GM18499 (cell line): Measurements from ENCODE around the gene LMOD3.
A peak's percentile ranks its signal among the peaks of the same experiment; 100 is the strongest.

Experiments used
- ATAC-seq: cut with Tn5 transposase; IDR thresholded peaks from one replicate; pipeline ENCODE4 v1.9.1; 2021; ENCODE audit warnings: moderate number of reproducible peaks; ENCODE audit not compliant: insufficient read depth, unreplicated experiment

LMOD3 gene

DNA sequence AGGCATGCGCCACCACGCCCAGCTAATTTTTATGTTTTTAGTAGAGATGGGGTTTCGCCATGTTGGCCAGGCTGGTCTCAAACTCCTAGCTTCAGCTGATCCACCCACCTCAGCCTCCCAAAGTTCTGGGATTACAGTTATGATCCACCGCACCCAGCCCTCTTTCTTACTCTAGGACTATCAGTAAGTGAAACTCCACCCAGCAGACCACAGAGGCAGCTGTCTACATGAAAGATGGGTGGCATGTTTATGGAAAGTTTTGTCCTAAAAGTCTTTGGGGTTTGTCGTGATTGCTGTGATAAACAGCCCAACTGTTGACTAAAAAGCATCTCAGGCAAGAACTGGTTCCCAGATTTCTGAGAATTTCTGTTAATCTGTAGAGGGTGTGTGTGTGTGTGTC, 26.8 kb downstream of the LMOD3 start:
- ATAC-seq, result no peak

DNA sequence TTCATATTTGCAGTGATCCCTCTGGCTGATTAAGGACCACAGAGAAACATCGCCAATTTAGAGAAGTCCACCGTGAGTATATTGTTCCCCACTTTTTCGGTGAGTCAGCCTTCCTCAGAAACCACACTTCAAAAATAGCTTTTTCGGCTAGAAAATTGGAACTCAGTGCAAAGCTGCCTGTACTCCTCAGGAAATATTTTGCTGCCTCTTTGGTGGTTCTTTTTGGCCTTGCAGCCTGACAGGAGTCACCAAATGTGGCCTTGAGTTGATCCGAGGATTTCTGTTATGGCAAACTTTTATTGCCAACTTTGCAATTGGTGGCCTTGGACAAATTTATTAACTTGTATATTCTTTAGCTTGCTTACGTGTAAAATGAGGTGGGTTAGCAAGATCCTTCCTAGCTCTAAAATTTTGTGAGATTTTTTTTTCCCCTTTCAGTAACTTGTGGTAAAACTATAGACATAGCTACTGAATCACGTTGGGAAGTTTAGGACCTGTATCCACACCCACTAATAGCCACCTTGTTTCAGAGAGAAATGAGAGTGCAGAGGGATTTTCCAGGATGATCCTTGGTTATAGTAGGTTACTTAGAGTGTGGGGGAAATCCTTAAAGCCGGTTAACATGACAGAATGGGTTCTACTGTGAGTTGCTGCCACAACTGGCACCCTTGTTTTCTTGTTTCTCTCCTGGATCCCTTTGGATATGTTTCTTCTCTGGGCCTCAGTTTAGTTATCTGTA, 27.8 kb downstream of the LMOD3 start:
- no peak for ATAC-seq

DNA sequence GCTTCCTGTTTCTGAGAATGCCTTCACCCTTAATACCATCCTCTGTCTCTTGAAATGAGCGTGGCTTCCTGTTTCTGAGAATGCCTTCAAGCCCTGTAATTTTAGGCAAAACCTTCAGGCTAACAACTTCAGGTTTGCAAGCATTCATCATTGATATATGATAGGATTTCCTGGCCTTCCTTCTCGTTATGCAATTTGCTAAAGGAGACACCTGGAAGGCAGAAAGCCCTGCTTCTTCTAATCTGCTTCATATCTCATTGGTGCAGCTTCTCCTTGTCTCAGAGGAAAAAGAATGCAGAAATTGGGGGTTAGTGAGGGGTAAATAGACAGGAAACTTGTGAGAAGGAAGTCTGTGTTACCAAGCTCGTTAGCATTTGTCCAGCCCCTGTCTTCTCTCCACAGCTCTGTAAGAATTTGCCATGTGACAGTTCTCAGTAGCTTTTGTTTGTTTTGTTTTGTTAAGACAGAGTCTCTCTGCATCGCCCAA, 30.3 kb downstream of the LMOD3 start:
- peak; percentile 70 for ATAC-seq

DNA sequence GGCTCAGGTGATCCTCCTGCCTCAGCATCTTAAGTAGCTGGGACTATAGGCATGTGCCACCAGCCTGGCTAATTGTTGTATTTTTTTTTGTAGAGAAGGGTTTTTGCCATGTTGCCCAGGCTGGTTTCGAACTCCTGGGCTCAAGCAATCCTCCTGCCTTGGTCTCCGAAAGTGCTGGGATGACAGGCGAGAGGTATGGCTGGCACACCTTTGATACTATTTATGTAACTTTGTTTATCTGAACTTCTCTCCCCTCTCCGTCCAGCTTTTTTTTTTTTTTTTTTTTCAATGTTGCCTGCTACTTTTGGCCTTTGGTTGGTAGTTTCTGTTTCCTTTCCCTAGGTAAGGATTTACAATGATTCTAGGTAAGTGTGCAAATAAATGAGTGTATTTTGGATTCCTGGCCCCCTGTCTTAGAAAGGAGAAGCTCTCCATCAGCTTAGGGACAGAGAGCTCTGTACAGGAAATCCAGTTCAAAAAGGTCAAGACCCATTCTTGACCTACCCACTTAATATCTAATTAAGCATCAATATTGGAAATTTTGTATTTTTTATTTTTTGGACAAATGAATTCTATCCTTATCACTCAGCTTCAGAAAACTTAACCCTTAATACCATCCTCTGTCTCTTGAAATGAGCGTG, 30.9 kb downstream of the LMOD3 start:
- no peak for ATAC-seq

DNA sequence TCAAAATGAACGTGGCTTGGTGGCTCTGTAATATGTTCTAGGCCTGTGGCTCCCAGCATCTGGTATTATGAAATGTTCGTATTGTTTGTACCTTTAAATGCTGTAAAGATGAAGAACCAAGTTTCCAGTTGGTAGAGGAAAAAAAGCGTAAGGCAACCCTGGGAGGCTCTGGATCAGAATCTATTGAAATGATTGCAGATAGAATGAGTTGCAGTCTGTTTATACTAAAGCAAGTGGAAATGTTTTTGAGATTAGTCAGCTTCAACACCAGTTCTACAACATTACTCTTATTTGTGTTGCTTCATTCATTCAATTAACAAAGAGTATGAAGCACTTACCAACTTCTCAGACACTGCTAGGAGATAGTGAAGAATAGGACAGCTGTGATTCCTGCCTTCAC, 32.4 kb downstream of the LMOD3 start:
- no peak for ATAC-seq

DNA sequence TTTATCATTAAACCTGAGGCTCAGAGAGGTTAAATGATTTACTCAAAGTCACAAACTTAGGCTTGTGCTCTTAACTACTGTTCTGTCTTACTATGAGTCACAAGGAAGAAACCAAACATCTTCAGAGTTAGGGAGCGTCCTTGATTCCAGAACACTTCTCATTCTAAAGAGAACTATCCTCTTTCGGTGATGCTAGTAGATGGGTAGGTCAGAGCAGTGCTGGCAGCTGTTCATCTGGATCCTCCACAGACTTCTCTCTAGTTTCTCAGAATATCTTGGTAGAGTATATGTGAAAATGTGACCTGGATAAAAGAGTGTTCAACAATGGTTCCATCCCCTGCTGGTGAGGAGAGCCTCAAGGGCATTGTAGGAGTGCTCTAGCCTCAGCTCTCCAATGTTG, 34.3 kb downstream of the LMOD3 start:
- no peak for ATAC-seq

DNA sequence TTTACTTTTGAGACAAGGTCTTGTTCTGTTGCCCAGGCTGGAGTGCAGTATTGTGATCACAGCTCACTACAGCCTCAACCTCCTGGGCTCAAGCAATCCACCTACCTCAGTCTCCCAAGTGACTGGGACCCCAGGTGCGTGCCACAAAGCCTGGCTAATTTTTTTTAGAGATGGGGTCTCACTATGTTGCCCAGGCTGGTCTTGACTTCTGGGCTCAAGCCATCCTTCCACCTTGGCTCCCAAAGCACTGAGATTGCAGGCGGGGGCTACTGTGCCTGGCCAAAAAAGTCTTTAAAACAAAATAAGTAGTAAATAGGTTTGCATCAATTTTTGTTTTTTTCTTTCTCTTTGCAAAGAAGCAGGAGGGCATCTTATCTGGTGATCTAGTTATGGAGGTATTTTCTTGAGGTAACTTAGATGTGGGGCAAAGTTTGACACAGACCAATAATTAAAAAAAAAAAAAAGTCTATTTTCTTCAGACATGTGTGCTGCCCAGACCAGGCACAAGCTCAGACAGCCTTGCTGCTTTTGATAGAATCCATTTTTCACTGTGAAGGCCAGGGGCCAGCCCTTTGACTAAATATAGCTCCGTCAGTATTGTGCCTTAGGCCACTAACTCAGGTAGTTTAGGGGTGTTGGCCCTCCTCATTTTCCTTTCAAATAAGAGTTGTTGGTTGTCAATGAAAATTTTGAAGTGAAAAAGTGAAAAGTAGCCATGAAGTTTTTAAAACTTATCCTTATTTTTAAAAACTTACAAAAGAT, 35.2 kb downstream of the LMOD3 start:
- no peak for ATAC-seq

DNA sequence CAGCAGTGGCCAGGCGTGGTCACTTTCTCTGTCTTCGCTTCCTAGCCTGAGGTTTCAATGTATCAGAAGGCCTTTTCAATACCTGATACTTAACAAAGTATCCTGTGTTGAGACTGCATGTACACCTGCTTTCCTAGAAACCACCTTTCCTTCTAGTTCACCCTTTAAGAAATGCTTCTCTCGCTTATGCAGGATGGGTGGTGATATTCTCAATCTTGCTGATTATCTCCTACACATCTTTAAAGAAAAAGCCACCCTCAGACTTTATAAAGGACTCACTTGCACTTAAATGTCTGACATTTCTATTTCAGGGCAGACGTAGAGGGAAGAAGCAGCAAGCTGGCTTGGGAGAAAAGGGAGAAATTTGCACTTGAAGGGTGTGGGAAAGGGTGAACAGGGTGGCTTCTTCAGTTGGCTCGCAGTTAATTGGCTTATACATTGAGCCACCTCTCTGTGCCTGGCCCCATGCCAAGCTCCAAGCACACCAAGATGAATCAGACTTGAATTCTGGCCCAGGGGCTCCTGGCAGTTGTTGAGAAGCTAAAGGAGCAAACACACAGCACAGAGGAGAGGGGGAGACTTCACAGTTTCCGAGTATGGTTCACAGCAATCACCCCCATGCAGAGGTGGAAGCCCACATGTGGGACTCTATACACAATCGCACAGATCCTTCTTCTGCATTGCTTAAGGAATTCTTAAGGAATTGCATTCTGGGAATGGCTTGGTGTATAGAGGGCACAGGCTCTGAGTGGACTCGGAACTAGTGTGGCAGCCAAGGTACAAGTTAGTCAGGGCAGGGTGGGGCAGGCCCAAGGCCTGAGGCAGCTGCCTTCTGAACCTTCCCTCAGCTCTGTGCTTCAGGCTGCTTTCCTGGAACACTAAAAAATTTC, 36.3 kb downstream of the LMOD3 start:
- ATAC-seq, result no peak

DNA sequence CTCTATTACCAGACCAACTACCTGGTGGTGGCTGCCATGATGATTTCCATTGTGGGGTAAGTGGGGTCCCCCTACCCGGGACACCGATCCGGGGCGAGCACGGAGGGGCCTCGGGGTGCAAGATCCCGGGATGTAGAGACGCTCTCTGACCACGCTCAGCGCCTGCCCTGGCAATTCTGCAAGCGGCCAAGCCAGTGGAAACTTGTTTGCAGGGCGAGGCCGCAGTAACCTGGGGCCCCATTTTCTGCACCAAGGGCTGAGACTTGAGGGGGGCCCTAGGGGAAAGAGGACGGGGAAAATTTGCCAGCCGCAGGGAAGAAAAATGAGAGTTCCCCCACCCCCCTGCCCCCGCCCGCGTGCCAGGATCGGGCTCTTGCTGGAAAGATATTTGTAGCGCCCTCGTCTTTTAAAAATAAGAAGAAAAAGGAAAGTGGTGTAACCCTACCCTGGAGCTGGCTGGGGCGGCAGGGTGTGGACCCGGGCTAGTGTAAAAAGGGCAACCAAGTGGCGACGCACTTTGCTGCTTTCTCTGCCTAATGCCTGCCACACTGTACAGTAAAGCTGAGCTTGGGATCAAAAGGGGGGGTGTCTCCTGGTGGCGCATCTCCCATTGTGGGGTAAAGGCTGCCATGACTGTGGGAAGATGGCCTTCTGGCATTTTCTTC, 37.1 kb downstream of the LMOD3 start:
- no peak for ATAC-seq

DNA sequence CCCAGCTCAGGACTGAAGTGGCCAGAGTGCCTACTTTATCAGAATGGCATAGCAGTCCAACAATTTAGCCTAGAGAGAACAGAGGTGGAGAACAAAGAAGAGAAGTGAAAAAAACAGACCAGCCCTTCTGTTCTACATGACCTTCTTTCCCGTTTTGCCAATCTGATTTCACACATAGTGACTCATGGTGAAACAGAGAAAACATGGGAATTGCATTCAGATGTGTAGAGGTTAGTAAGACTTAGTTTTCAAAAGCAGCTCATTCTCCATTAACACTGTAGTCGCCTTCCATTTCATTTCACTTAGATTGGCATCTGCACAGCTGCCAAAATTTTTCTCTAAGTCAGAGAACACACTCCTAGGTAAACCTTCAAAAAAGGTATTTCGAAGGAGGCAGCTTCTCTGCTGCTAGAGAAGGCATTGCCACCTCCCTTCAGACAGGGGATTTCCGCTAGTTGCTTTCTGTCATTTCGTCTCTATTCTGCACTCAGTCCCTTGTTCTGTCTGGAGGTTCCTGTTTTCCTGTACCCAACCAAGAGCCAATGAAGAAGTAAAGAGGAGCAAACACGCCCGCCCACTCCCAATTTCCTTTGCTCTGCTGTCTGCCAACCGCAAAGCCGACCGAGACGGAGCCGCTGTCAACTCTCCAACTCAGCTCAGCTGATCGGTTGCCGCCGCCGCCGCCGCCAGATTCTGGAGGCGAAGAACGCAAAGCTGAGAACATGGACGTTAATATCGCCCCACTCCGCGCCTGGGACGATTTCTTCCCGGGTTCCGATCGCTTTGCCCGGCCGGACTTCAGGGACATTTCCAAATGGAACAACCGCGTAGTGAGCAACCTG, 37.8 kb downstream of the LMOD3 start, which contains the start of gene ARL6IP5:
Gene ARL6IP5 (plus strand): TSS at position 612 of the 842 bp plus-strand sequence. CDS start 111 bp downstream, at position 723.
- peak; percentile 40 for ATAC-seq

DNA sequence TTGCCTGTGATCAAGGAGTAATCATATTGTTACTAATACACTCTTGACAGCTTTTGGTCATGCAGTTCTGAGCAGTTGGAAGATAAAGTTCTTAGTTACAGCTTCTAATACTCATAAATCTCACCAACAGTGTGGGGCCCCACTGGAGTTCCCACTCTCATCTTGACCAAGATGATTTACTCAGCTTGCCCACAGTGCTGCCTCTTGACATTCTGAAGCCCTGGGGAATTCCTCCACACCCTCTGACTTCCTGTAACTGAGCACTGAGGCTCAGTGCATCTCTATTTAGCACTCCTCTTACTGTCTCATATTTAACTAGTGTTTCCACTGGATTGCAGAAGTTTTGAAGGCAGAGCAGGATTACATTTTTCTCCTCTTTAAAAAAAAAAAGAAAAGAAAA, 39.6 kb downstream of the LMOD3 start:
- ATAC-seq, result peak; percentile 59

DNA sequence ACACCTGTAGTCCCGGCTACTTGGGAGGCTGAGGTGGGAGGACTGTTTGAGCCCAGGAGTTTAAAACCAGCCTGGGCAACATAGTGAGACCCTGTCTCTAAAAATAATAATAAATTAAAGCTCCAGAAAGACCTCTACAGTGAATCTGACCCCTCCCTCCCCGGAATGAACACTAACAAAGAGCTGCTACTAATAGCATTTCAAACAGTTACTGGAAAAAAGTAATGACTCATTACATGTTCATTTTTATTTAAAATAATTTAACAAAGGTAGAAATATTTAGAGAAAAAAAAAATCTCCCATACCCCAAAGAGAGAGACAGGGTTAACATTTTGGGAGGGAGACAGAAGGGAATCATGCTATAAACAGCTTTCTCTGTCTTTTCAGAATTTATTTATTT, 40.0 kb downstream of the LMOD3 start:
- no peak for ATAC-seq

DNA sequence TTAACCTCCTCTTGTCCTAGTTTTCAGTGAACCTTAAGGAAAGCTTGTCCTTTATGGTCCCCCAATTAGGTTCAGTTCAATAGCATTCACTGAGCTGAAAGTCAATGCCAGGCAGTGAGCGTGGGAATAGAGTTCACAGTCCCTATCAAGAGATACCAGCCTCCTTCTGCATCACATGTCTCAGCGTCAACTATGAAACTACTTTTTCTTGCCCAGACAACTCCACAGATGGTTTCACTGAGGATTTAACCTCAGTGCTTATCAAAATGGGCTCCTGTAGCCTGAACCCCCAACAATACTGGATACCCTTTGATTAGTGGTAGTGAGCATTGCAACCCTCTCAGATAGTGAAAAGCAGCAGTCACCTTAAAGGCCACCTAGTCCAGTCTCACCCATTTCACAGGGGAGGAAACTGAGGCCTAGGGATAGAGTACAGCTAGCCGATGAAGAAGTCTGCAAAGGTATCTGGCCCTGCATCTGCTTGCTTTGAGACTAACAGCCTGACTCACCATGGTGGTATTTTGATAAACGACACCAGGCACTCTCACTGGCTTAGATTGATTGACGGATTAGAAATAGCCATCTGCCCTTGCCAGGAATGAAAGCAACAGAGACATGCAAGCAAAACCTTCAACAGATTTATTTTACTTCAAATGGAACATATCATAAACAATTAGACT, 40.7 kb downstream of the LMOD3 start:
- no peak for ATAC-seq

DNA sequence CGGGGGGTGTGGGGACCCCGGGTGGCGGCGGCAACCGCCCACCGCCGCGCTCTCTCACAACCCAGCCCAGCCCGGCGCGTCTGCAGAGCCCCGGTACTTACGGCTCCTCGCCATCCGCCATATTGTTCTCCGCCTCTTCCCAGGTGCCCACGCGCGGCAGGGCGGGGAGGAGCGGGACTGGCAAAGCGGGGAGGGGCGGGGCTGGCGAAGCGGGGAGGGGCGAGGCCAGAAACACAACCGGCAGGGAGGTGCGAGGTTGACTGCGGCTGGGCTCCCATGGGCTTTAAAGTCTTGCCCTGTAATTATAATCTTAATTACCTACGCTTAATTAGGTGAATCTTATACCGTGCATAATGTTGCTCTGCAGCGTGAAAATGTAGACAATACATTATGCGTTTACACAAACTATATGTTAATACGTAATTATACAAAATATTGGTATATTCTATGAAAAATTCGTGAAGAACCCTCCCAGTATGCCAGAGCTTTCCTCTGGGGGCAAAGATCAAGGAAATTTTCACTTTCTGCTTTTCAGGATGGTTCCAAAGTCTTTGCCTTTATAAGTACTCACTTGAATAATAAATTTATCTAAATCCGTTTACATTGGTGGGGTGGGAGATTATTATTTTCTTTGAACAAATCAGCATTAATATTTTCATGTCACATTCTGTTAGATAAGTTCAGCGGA, 42.0 kb downstream of the LMOD3 start, which contains the start of gene UBA3:
Gene UBA3 (minus strand): TSS at position 133 of the 688 bp plus-strand sequence. CDS start 12 bp downstream, at position 121.
- no peak for ATAC-seq

DNA sequence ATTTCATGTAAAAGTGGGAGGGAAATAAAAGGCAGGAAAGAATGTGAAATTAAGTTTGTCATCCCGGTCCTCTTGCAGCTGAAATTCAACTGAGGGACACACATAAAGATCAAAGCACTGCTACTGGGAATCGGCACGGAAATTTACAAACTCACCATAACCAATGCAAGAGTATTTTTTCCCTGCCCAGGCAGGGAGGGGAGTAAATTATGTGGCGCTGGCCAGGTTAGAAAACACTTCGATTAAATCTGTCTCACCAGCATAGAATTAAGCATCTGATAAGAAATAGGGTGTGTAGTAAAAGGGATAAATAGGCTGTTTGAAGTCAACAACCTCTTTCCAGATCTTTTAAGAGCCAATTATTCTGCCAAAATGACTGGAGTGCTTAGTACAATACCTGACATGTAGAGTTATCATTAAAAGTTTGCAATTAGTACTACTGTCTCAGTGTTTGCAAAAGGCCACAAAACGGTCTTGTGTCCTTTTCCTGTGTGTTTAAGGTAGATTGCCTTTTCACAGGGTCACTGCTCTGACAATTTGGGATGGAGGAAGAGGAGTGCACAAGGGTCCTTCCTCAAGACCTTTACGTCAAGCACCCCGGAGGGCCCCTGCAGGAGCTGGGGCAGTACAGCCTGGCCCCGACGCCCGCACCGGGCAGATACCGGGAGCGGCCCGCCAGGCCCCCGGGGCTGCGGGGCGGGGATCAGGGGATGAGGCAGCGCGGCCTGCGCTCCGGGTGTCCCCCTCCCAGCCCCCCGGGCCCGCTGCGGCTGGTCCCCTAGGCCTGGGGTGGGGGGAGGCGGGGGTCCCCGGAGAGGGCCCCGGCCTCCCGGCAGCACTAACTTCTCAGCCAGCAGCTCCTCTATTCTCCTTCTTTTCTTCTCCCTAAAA, 42.9 kb downstream of the LMOD3 start:
- ATAC-seq, result no peak

DNA sequence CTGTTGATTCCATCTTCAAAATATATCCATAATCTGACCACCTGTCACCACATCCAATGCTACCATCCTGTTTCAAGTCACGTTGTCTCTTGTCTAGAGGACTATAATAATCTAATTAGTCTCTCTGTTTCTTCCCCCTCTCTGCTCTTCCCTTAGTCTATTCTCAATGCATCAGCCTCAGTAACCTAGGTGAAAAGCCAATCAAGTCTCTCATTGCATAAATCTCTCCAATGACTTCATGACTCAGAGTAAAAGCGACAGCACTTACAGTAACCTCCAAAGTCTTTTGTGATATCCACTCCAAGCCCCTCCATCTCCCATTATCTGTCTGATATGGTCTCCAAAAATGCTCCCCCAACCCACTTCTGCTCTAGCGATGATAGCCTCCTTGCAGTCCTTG, 49.5 kb downstream of the LMOD3 start:
- no peak for ATAC-seq

DNA sequence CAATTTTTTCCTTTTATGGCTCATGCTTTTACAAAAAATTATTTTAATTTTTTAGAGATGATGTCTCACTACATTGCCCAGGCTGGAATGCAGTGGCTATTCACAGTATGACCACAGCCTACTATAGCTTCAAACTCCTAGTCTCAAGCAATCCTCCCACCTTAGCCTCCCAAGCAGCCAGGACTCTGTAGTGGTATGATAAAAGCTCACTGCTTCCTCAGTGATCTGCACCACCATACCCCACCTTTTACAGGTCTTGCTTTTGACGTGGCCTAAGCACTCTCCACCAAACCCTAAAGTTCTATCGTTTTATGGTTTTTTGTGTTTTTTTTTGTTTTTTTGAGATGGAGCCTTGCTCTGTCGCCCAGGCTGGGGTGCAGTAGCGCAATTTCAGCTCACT, 56.3 kb downstream of the LMOD3 start:
- ATAC-seq, result no peak
